Mammary epithelial cell (primary cell): Measurements from ENCODE around the gene DNAJC7.

ENCODE experiments used
- EZH2 ChIP-seq: IDR thresholded peaks from 2 replicates; pipeline ENCODE4 v1.6.1; 2012; ENCODE audit warnings: low read length, inconsistent platforms, borderline replicate concordance
- TF ChIP-seq, protein P1 (sequence below), 2 donors: IDR thresholded peaks in 1 of 2; conservative IDR thresholded peaks in 1 of 2; 2 replicates each; pipeline ENCODE4 v1.5.1; 2011 to 2012; ENCODE audit warnings: inconsistent platforms in 2 of 2, low read length in 2 of 2, mild to moderate bottlenecking in 2 of 2, control low read depth in 1 of 2, low read depth in 1 of 2; ENCODE audit not compliant: insufficient read depth in 1 of 2; ENCODE audit errors: extremely low read depth in 1 of 2

DNA sequence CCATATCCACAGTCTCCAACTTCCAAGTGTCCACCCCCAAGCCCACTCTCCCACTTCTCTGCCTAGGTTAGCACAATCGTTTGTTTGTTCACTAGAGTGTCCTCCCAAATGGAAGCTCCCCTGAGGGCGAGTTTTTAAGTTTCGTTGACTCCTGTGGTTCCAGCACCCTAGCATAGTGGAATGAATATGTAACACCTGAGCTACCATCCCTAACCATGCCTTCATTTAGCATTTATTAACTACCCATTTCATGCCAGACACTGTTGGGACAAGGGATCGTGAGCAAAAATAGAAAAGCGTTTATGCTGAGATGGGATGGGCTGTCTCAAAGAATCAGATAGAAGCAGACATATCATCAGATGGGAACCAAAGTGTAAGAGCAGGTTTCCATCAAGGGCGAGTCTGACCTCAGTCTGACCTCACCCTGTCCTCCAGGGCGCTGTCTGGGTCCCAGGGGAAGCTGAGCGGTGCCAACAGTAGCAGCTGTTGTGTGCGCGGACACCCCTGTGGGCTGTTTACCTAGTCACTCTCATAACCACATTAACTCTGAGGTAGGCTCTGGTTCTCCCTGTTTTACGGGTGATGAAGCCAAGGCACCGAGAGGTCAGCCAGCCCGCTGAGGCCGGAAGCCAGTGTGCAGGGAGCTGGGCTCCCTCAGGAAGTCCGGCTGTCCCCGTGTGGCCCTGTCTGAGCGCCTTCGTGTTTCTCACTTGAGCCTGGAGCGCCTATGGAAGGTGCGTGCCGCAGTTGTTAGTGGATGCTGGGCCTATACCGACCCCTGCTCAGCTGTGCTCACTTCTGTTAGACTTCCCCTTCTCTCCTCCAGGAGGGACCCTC, 44.5 kb downstream of the DNAJC7 start:
- TF ChIP-seq, protein P1, sequence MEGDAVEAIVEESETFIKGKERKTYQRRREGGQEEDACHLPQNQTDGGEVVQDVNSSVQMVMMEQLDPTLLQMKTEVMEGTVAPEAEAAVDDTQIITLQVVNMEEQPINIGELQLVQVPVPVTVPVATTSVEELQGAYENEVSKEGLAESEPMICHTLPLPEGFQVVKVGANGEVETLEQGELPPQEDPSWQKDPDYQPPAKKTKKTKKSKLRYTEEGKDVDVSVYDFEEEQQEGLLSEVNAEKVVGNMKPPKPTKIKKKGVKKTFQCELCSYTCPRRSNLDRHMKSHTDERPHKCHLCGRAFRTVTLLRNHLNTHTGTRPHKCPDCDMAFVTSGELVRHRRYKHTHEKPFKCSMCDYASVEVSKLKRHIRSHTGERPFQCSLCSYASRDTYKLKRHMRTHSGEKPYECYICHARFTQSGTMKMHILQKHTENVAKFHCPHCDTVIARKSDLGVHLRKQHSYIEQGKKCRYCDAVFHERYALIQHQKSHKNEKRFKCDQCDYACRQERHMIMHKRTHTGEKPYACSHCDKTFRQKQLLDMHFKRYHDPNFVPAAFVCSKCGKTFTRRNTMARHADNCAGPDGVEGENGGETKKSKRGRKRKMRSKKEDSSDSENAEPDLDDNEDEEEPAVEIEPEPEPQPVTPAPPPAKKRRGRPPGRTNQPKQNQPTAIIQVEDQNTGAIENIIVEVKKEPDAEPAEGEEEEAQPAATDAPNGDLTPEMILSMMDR (conservative IDR thresholded peaks at IDR 0.05 in 1 of 2, IDR thresholded peaks at IDR 0.05 in 1 of 2; ENCODE audit: extremely low read depth in 1 of 2, insufficient read depth in 1 of 2, low read depth in 1 of 2, low read length in 2 of 2): no peak
- no peak for TF ChIP-seq EZH2
